HG03060 (cell line): ENCODE data around the gene PCCA.
"Not testable (repeated sequence)": the region's sequence is repeated elsewhere in the genome, so short reads cannot be mapped to it uniquely, and the experiment has no call there.

Source experiments
- ATAC-seq: cut with Tn5 transposase; IDR thresholded peaks from one replicate; pipeline ENCODE4 v1.9.1; 2021; ENCODE audit warnings: low read depth, moderate number of reproducible peaks; ENCODE audit not compliant: unreplicated experiment

The PCCA gene

DNA sequence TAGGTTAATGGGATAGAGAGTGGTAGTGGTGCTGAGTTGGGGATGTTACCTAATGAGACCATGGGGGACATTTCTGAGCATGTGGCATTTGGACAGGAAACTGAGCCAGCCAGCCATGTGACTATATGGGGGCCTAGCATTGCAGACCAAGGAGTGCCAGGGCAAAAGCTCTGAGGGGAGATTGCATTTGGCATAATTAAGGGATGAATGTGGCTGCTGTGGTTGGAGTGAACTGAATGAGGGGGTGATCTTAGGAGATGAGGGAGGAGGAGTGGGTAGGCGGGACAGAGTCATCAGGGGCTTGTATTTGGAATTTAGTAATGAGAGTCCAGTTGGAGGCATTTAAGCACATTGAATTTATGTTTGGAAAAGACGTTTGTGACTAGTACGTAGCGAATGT, 6.6 kb downstream of the PCCA start:
- no peak for ATAC-seq

DNA sequence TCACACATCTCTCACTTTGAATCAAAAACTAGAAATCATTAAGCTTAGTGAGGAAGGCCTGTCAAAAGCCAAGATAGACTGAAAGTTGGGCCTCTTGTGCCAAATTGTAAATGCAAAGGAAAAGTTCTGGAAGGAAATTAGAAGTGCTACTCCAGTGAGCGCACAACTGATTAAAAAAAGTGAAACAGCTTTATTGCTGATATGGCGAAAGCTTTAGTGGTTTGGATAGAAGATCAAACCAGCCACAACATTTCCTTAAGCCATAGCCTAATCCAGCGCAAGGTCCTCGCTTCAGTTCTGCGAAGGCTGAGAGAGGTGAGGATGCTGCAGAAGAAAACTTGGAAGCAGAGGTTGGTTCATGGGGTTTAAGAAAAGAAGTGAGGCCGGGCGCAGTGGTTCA, 7.6 kb downstream of the PCCA start:
- ATAC-seq: no peak

DNA sequence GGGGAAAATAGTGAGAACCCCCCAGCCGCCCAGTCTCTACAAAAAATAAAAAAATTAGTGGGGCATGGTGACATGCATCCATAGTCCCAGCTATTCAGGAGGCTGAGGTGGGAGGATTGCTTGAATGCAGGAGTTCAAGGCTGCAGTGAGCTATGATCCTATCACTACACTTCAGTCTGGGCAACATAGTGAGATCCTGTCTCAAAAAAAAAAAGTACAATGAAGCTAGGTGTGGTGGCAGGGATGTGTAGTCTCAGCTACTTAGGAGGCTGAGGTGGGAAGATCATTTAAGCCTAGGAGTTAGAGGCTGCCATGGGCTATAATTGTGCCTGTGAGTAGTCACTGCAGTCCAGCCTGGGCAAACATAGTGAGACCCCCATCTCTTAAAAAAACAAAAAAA, 8.9 kb downstream of the PCCA start:
- no peak for ATAC-seq

DNA sequence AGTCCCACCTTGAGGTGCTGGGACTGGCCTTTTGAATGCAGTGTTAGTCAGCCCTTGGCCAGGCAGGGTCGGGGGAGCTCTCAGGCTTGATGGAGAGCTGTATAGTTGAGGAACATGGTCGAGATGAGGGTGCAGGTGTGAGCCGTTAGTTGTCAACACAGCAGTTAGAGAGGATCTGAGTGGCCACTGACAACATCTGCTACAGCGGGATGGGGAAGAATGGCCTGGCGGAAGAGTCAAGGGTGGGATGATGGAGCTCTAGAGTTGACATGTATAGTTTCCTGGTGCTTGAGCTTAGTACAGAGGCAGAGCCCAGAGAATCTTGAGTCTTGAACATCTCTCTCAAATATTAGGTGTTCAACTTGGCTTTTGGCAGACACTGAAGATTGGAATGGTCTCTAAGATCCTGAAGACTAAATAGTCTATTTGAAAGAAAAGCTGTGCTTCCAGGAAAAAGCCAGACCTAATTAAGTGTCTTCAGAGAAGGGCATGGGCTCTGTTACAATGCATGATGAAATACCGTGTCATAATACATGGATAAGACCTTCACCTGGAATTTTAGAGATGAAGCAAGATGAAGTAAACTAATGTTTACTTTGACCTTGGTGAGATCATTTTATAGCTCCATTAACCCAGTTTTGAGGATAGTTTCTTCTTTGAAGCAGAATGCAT, 9.7 kb downstream of the PCCA start:
- no peak for ATAC-seq

DNA sequence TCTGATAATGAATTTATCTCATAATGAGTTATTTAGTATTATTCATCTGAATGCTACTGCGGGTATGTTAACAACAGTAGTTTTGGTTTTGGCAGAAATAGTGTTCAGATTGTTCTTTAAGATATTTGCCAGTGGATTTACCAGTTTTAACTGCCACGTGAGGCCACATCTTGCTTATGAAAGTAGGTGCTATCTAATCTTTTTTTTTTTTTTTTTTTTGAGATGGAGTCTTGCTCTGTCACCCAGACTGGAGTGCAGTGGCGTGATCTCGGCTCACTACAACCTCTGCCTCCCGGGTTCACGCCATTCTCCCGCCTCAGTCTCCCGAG, 10.2 kb downstream of the PCCA start:
- not testable (repeated sequence) for ATAC-seq

DNA sequence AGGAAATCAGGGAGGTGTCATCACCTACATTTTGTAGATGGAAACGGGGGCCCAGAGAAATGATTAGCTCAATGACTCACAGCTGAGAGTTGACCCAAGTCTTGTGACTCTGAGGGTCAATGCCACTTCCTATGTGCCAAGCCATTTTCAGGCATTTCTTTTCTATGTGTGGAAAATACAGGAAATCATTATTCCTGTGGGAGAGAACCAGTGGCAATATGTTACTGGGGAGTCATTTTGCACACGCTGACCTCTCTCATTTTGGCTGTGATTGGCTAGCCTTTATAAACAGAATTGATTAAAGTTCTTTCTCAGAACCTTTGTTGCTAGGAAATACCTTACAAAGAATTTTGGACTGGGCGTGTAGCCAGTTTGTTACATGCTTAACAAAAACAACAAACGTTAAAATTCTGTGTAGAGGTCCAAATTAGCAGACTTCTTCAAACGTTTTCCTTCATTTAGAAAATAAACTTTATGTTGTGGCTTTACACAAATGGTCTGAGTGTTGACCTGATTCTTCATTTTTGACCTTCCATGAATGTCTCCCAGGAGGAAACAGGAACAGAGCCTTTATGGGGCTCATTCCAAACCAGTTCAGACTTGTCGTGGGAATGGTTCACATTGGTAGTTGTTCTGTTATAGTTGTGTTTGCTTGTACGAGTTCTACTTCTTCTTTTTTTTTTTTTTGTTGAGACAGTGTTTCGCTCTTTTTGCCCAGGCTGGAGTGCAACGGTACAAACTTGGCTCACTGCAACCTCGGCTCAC, 11.4 kb downstream of the PCCA start:
- no peak for ATAC-seq

- no peak for ATAC-seq
Measured at GRCh38 chr13:100102042-100102441, 13.1 kb downstream of the PCCA start.

GRCh38 chr13:100106005-100106404, 17.1 kb downstream of the PCCA start:
- no peak for ATAC-seq

- no peak for ATAC-seq
Measured at GRCh38 chr13:100106705-100107104, 17.8 kb downstream of the PCCA start.

- ATAC-seq: no peak
Measured at GRCh38 chr13:100108913-100109507, 20.1 kb downstream of the PCCA start.

GRCh38 chr13:100110269-100110668, 21.4 kb downstream of the PCCA start:
- no peak for ATAC-seq

DNA sequence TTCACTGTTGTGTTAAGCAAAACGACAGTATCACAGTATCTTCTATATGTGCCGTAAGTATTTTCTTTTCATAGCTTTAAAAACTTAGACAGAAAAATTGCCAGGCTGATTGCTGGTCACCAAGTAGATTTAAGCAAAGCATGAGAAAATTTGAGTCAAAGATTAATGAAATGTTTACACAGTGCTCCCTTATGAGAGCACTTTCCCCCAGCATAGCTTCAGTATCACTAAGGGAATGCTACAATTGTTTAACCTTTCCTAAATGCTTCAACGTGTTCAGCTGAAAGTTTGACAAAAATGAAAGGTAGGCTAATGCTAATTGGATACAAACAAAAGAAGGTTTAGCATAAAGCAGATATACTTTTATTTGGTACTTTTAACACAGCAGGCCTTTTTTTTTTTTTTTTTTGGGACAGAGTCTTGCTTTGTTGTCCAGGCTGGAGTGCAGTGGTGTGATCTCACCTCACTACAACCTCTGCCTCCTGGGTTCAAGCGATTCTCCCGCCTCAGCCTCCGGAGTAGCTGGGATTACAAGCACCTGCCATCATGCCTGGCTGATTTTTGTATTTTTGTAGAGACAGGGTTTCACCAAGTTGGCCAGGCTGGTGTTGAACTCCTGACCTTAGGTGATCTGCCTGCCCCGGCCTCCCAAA, 23.4 kb downstream of the PCCA start:
- ATAC-seq: no peak

DNA sequence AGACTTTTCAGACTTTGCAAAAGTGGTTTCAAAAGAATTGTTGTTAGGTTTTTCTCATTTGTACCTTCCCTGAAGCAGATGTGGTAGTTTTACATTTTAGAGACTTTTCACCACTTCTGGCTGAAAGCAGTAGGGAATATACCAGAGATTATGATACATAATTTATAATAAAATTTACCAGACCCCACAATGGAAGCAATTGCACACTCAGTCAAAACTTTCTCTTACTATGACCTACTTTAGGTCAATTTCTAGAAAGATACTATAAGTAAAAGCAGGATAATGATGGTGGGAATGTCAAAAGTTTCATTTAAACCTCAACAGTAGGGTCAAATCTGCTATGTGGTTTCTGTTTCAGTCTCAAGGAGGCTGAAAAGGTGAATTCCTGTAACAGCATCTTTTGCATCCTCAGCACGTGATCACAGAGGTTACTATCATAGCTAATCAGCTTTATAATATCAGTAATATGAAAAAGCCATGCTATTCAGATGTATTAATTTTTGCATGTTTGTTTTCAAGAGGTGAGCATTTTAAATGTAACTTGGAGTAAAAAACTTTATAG, 26.9 kb downstream of the PCCA start:
- ATAC-seq: no peak

DNA sequence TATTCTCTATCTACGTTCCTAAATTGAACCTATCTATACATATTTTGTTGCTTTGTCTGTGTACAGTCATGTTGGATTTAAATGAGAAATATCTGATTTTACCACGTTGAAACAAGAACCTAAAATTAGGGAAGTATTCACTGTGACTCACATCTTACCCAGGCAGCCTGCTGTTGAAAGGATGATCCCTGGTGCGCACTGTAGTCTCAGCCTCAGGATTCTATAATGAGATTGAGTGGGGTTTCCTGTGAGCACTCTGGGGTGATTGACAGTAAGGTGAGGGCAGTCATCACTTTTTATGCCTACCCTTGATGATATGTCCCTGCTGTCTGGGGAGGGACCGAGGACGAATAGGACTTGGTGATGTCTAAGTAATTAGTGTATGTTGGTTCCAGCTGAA, 35.4 kb downstream of the PCCA start:
- ATAC-seq: no peak

- ATAC-seq: no peak
Measured at GRCh38 chr13:100125946-100126345, 37.1 kb downstream of the PCCA start.

GRCh38 chr13:100128373-100128772, 39.5 kb downstream of the PCCA start:
- no peak for ATAC-seq

- ATAC-seq: no peak
Measured at GRCh38 chr13:100128838-100129237, 39.9 kb downstream of the PCCA start.

GRCh38 chr13:100129605-100130004, 40.7 kb downstream of the PCCA start:
- peak; percentile 66 for ATAC-seq

- no peak for ATAC-seq
Measured at GRCh38 chr13:100130092-100130491, 41.2 kb downstream of the PCCA start.

DNA sequence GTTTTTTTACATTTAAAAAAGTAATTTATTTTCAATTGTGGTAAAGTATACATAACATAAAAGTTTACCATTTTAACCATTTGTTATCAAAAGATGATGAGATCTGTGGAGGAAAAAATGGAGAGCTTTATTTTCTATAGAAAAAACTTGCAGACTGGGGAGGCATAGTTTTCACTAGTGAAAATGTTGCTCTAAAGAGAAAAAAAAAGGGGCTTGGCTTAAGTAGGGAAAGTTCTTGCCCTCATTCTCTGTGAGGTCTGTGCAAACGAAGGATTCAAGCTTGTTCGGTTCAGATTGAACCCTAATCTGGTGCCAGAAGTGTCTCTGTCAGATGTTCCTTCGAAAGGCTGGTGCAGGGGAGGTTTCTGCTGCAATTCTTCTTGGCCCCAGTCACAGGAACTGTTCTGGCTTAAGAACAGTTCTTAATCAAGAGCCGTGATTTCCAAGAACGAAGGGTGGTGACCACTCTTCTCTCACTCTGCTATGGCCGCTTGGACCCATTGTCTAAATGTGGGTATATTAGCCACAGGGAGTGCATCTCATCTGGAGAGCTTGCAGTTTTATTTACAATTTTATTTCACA, 42.1 kb downstream of the PCCA start:
- no peak for ATAC-seq
